Adipocyte (in vitro differentiated cells): ENCODE data around the gene GABARAPL1.

Experiments
- DNase-seq: peaks from one replicate; pipeline ENCODE4 v3.0.0-alpha.2; 2015; ENCODE audit warnings: low read depth
- H3K27me3 ChIP-seq: replicated peaks from 2 replicates; pipeline ENCODE4 v1.7.0; 2013; ENCODE audit warnings: mild to moderate bottlenecking, low read length, moderate library complexity; ENCODE audit not compliant: control insufficient read depth, insufficient read depth
- H3K36me3 ChIP-seq: 2 replicates; pipeline ENCODE4 v1.7.0; 2013; ENCODE audit warnings: low read length, mild to moderate bottlenecking, moderate library complexity; ENCODE audit not compliant: control insufficient read depth, insufficient read depth, severe bottlenecking
- H3K4me1 ChIP-seq: 2 replicates; pipeline ENCODE4 v1.7.0; 2013; ENCODE audit warnings: mild to moderate bottlenecking, low read length, moderate library complexity; ENCODE audit not compliant: control insufficient read depth, insufficient read depth
- H3K4me3 ChIP-seq: 2 replicates; pipeline ENCODE4 v1.7.0; 2013; ENCODE audit warnings: mild to moderate bottlenecking, low read length, moderate library complexity
- H3K9ac ChIP-seq: 2 replicates; pipeline ENCODE4 v1.7.0; 2013; ENCODE audit warnings: mild to moderate bottlenecking, low read length, moderate library complexity
- H3K9me3 ChIP-seq: 2 replicates; pipeline ENCODE4 v1.7.0; 2013; ENCODE audit warnings: mild to moderate bottlenecking, low read length, moderate library complexity; ENCODE audit not compliant: control insufficient read depth

GABARAPL1 gene

GRCh38 chr12:10238526-10238925 is 25.8 kb downstream of the GABARAPL1 start:
- H3K9ac ChIP-seq = no peak overlapping the region
- H3K4me1 ChIP-seq = peaks cover 11% of the 10 kb centered on the region
- H3K36me3 ChIP-seq = no peaks in the 10 kb centered on the region
- DNase-seq = no peak
- no peaks in the 10 kb centered on the region for H3K27me3 ChIP-seq
- H3K9me3 ChIP-seq = peaks cover 3% of the 10 kb centered on the region
- no peak overlapping the region for H3K4me3 ChIP-seq

GRCh38 chr12:10241290-10241689 is 28.6 kb downstream of the GABARAPL1 start:
- H3K36me3 ChIP-seq = no peaks in the 10 kb centered on the region
- H3K9ac ChIP-seq = no peak overlapping the region
- H3K9me3 ChIP-seq = no peaks in the 10 kb centered on the region
- peak; percentile 7 for DNase-seq
- no peaks in the 10 kb centered on the region for H3K27me3 ChIP-seq
- no peak overlapping the region for H3K4me3 ChIP-seq
- peaks cover 11% of the 10 kb centered on the region for H3K4me1 ChIP-seq

GRCh38 chr12:10241727-10242126 is 29.1 kb downstream of the GABARAPL1 start:
- DNase-seq = no peak
- H3K4me1 ChIP-seq = peaks cover 11% of the 10 kb centered on the region

DNA sequence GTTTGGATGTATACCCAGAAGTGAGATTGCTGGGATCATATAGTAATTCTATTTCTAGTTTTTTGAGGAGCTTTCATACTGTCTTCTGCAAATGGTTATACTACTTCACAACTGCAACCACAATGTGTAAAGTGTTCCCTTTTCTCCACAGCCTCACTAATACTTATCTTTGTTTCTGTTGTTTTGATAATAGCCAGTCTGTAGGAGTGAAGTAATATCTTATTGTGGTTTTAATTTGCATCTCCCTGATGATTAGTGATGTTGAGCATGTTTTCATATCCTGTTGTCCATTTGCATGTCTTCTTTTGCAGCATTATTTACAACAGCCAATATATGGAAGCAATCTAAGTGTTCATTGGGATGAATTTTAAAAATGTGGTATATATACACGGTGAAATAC is 29.9 kb downstream of the GABARAPL1 start:
- no peaks in the 10 kb centered on the region for H3K9me3 ChIP-seq
- no peaks in the 10 kb centered on the region for H3K27me3 ChIP-seq
- no peak overlapping the region for H3K9ac ChIP-seq
- DNase-seq = no peak
- no peaks in the 10 kb centered on the region for H3K36me3 ChIP-seq
- peaks cover 11% of the 10 kb centered on the region for H3K4me1 ChIP-seq
- H3K4me3 ChIP-seq = no peak overlapping the region

More at GRCh38 chr12:10241727-10242126, 29.1 kb downstream of the GABARAPL1 start:
- no peak overlapping the region for H3K9ac ChIP-seq
- no peaks in the 10 kb centered on the region for H3K36me3 ChIP-seq
- H3K27me3 ChIP-seq = no peaks in the 10 kb centered on the region
- H3K4me3 ChIP-seq = no peak overlapping the region
- H3K9me3 ChIP-seq = no peaks in the 10 kb centered on the region

GRCh38 chr12:10243818-10244520 is 31.3 kb downstream of the GABARAPL1 start:
- no peak overlapping the region for H3K4me3 ChIP-seq
- H3K9me3 ChIP-seq = no peaks in the 10 kb centered on the region
- H3K9ac ChIP-seq = no peak overlapping the region
- peaks cover 11% of the 10 kb centered on the region for H3K4me1 ChIP-seq
- DNase-seq = no peak
- no peaks in the 10 kb centered on the region for H3K27me3 ChIP-seq
- no peaks in the 10 kb centered on the region for H3K36me3 ChIP-seq

DNA sequence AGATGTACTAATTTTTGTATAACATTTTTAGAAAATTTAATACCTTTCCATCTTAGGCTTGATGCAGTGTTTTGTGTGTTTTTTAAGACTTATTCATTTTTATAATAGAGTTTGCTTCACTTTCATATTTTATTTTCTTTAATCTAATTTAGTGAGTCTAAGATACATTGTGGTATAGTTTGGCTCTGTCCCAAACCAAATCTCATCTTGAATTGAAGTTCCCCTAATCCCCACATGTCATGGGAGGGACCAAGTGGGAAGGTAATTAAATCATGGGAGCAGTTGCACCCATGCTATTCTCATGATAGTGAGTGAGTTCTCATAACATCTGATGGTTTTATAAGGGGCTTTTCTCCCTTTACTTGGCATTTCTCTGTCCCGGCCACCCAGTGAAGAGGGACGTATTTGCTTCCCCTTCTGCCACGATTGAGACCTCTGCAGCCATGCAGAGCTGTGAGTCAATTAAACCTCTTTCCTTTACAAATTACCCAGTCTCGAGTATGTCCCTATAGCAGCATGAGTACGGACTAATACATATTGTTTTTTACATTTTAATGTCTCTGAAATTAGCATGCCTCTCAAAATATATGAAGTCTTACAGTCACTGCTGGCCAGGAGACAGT is 34.9 kb downstream of the GABARAPL1 start:
- no peak for DNase-seq
- no peaks in the 10 kb centered on the region for H3K9me3 ChIP-seq
- no peak overlapping the region for H3K9ac ChIP-seq
- H3K36me3 ChIP-seq = no peaks in the 10 kb centered on the region
- no peaks in the 10 kb centered on the region for H3K27me3 ChIP-seq
- no peaks in the 10 kb centered on the region for H3K4me1 ChIP-seq
- H3K4me3 ChIP-seq = no peak overlapping the region

DNA sequence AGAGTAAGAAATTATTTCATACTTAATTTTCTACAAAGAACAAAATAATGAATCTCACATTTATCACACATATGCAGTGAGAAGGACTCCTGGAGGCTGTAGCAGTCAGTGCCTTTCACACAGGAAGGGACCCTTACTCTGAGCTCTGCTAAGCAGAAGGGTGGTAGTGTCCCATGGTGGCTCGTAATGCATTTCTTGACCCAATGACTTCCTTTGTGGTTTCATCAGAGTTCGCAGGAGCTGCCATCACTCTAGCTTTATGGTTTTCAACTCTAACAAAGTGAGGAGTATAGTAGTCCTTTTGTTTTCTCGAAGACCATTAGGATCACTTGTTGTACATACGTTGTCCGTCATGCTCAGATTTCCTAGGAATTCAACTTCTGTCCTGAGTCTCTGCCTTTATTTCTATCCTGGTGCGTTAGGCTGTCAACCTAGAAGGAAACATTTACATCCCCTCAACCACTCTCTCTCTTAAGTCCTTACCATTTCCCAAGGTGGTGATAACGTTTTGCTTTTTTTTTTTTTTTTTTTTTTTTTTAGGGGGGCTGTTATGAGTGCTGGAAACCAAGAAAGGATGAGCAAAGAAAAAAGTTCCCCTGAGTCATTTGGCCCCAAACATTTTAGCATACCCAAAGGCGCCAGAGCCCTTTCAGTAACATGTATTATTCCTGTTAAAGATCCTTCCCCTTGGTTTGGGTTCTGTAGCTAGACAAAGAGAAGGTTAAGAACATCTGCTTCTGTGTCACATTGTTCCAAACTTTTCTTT is 37.2 kb downstream of the GABARAPL1 start:
- H3K4me3 ChIP-seq = no peak overlapping the region

GRCh38 chr12:10251669-10252068 is 39.0 kb downstream of the GABARAPL1 start:
- H3K4me1 ChIP-seq = no peaks in the 10 kb centered on the region
- DNase-seq = no peak
- H3K27me3 ChIP-seq = no peaks in the 10 kb centered on the region

More for the DNA sequence above, 37.2 kb downstream of the GABARAPL1 start:
- Histone ChIP-seq H3K9me3 (peaks cover 1% of the 10 kb centered on the region), H3K9ac (no peak overlapping the region), H3K4me1 (no peaks in the 10 kb centered on the region), H3K36me3 (no peaks in the 10 kb centered on the region), H3K27me3 (no peaks in the 10 kb centered on the region)
- DNase-seq = no peak

GRCh38 chr12:10252201-10252600 is 39.5 kb downstream of the GABARAPL1 start:
- no peaks in the 10 kb centered on the region for H3K36me3 ChIP-seq
- H3K4me1 ChIP-seq = no peaks in the 10 kb centered on the region
- no peaks in the 10 kb centered on the region for H3K27me3 ChIP-seq
- no peak overlapping the region for H3K4me3 ChIP-seq
- no peak overlapping the region for H3K9ac ChIP-seq
- H3K9me3 ChIP-seq = peaks cover 16% of the 10 kb centered on the region
- DNase-seq = no peak

More at GRCh38 chr12:10251669-10252068, 39.0 kb downstream of the GABARAPL1 start:
- Histone ChIP-seq H3K9me3 (peaks cover 16% of the 10 kb centered on the region), H3K4me3 (no peak overlapping the region), H3K36me3 (no peaks in the 10 kb centered on the region), H3K9ac (no peak overlapping the region)

DNA sequence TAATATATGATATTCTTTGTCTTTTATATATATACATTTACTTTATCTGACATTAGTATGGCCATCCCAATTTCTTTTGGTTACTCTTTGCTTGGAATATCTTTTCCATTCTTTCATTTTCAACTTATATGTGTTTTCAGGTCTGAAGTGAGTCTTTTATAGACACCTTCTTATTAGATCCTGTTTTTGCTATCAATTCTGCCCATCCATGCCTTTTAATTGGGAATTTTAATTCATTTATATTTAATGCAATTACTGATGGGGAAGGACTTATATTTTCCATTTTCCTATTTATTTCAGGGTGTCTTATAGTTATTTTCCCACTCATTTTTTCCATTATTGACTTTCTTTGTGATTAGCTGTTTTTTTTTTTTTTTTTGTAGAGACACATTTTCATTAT is 43.4 kb downstream of the GABARAPL1 start:
- no peaks in the 10 kb centered on the region for H3K4me1 ChIP-seq
- H3K27me3 ChIP-seq = no peaks in the 10 kb centered on the region
- no peak for DNase-seq
- no peak overlapping the region for H3K9ac ChIP-seq
- H3K4me3 ChIP-seq = peak overlapping the region; percentile 33
- H3K36me3 ChIP-seq = no peaks in the 10 kb centered on the region
- peaks cover 16% of the 10 kb centered on the region for H3K9me3 ChIP-seq

GRCh38 chr12:10260927-10261326 is 48.2 kb downstream of the GABARAPL1 start:
- Histone ChIP-seq H3K36me3 (no peaks in the 10 kb centered on the region), H3K9ac (no peak overlapping the region), H3K4me3 (no peak overlapping the region), H3K27me3 (no peaks in the 10 kb centered on the region), H3K4me1 (no peaks in the 10 kb centered on the region), H3K9me3 (peaks cover 4% of the 10 kb centered on the region)
- DNase-seq = no peak
